CD4-positive, CD25-positive, alpha-beta regulatory T cell (primary cell): ENCODE measurements around the gene C3orf38. TPM values are rescaled to one million over a fixed set of nuclear protein-coding genes. Genes with fewer than 3 reads are reported as not detected.

Experiments
- ATAC-seq, 2 donors: fragments of 150-1000 bp; cut with Tn5 transposase; one replicate each; pipeline ENCODE4 v1.10.0; 2021; ENCODE audit warnings: low read depth in 2 of 2, moderate number of reproducible peaks in 2 of 2, moderate library complexity in 1 of 2
- DNase-seq, 3 donors: peaks; one replicate each; pipeline versions ENCODE4 v3.0.0 to v3.0.0-alpha.2; 2012 to 2022; ENCODE audit warnings: mixed read lengths in 1 of 3
- H3K27ac ChIP-seq: one replicate; pipeline ENCODE4 v1.7.0; 2013; ENCODE audit warnings: mild to moderate bottlenecking, low read length; ENCODE audit not compliant: insufficient read depth, poor library complexity, severe bottlenecking
- H3K27me3 ChIP-seq: one replicate; pipeline ENCODE4 v1.7.0; 2013; ENCODE audit warnings: low read length; ENCODE audit not compliant: control insufficient read depth, insufficient read depth
- H3K36me3 ChIP-seq: one replicate; pipeline ENCODE4 v1.7.0; 2013; ENCODE audit warnings: mild to moderate bottlenecking, low read length, moderate library complexity; ENCODE audit not compliant: control insufficient read depth, insufficient read depth
- H3K4me1 ChIP-seq: 2 replicates; pipeline ENCODE4 v1.7.0; 2013; ENCODE audit warnings: mild to moderate bottlenecking, low read length; ENCODE audit not compliant: insufficient read depth, control insufficient read depth, poor library complexity, severe bottlenecking
- H3K4me3 ChIP-seq: one replicate; pipeline ENCODE4 v1.7.0; 2013; ENCODE audit warnings: low read depth, mild to moderate bottlenecking, low read length, moderate library complexity
- H3K9me3 ChIP-seq, 2 experiments: 1 replicate in 1 of 2; 2 replicates in 1 of 2; pipeline ENCODE4 v1.7.0; 2013; ENCODE audit warnings: low read length in 2 of 2, mild to moderate bottlenecking in 1 of 2, moderate library complexity in 1 of 2; ENCODE audit not compliant: control insufficient read depth in 2 of 2
- H3K27ac Mint-ChIP-seq, 3 donors: one replicate each; pipeline ENCODE4 v1.8.0; 2020 to 2022; ENCODE audit warnings: mild to moderate bottlenecking in 3 of 3, mixed read lengths in 3 of 3, moderate library complexity in 2 of 3
- H3K27me3 Mint-ChIP-seq: one replicate; pipeline ENCODE4 v1.8.0; 2022; ENCODE audit warnings: mild to moderate bottlenecking, mixed read lengths
- H3K36me3 Mint-ChIP-seq: one replicate; pipeline ENCODE4 v1.8.0; 2020; ENCODE audit warnings: mixed read lengths
- H3K4me1 Mint-ChIP-seq, 4 donors: one replicate each; pipeline ENCODE4 v1.8.0; 2020 to 2022; ENCODE audit warnings: mixed read lengths in 4 of 4, mild to moderate bottlenecking in 1 of 4
- H3K4me3 Mint-ChIP-seq, 4 donors: one replicate each; pipeline ENCODE4 v1.8.0; 2020 to 2022; ENCODE audit warnings: mild to moderate bottlenecking in 4 of 4, mixed read lengths in 4 of 4, moderate library complexity in 3 of 4
- H3K9me3 Mint-ChIP-seq, 7 donors: one replicate each; pipeline ENCODE4 v1.8.0; 2020 to 2022; ENCODE audit warnings: mixed read lengths in 7 of 7, mild to moderate bottlenecking in 3 of 7, moderate library complexity in 2 of 7
- polyA plus RNA-seq, 4 donors: library from polyadenylated mRNA; unstranded; fragments of 300-500 nt; fragmentation: Illumina TruSeq; gene quantifications; one replicate each; pipeline ENCODE4 v1.2.3, GENCODE V29; 2021
- total RNA-seq: library from RNA; stranded (reverse); gene quantifications from one replicate; pipeline ENCODE4 v1.2.3, GENCODE V29; 2022

Gene C3orf38
- total and polyA plus RNA-seq, 5 donors from 2014 or later: 20.0 to 46.9 (median 23.8) TPM

DNA sequence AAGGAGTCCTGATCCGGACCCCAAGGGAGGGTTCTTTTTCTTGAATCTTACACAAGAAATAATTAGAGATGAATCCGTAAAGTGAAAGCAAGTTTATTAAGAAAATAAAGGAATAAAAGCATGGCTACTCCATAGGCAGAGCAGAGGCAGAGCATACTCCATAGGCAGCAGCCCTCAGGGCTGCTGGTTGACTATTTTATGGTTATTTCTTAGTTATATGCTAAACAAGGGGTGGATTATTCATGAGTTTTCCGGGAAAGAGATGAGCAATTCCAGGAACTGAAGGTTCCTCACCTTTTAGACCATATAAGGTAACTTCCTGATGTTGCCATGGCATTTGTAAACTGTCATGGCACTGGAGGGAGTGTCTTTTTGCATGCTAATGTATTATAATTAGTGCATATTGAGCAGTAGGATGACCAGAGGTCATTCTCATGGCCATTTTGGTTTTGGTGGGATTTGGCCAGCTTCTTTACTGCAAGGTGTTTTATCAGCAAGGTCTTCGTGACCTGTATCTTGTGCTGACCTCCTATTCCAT lies 42.2 kb downstream of the C3orf38 start:
- Mint-ChIP-seq H3K27me3 (no peaks in the 10 kb centered on the region), H3K36me3 (no peaks in the 10 kb centered on the region)
- ATAC-seq: no peak

GRCh38 chr3:88192631-88193030 lies 42.9 kb downstream of the C3orf38 start:
- no peaks in the 10 kb centered on the region for H3K36me3 ChIP-seq
- Mint-ChIP-seq H3K36me3 (no peaks in the 10 kb centered on the region), H3K27me3 (no peaks in the 10 kb centered on the region), H3K9me3 (peaks cover 0 to 6% (median 0%) of the 10 kb centered on the region in 7 donors), H3K4me3 (no peak overlapping the region), H3K4me1 (peaks cover 0 to 4% (median under 1%) of the 10 kb centered on the region in 4 donors), H3K27ac (no peak overlapping the region)
- no peaks in the 10 kb centered on the region for H3K27me3 ChIP-seq
- H3K4me3 ChIP-seq: no peak overlapping the region
- no peak for ATAC-seq
- no peaks in the 10 kb centered on the region for H3K4me1 ChIP-seq
- no peak for DNase-seq
- H3K9me3 ChIP-seq: no peaks in the 10 kb centered on the region
- no peak overlapping the region for H3K27ac ChIP-seq

More for the DNA sequence above, 42.2 kb downstream of the C3orf38 start:
- Histone ChIP-seq H3K9me3 (no peaks in the 10 kb centered on the region), H3K27ac (no peak overlapping the region), H3K4me1 (no peaks in the 10 kb centered on the region), H3K36me3 (no peaks in the 10 kb centered on the region), H3K27me3 (no peaks in the 10 kb centered on the region), H3K4me3 (no peak overlapping the region)
- H3K27ac Mint-ChIP-seq: no peak overlapping the region
- no peak overlapping the region for H3K4me3 Mint-ChIP-seq
- DNase-seq: peak in 1 of 3 donors; percentile 7
- peaks cover 0 to 4% (median under 1%) of the 10 kb centered on the region in 4 donors for H3K4me1 Mint-ChIP-seq
- peaks cover 0 to 6% (median 0%) of the 10 kb centered on the region in 7 donors for H3K9me3 Mint-ChIP-seq

DNA sequence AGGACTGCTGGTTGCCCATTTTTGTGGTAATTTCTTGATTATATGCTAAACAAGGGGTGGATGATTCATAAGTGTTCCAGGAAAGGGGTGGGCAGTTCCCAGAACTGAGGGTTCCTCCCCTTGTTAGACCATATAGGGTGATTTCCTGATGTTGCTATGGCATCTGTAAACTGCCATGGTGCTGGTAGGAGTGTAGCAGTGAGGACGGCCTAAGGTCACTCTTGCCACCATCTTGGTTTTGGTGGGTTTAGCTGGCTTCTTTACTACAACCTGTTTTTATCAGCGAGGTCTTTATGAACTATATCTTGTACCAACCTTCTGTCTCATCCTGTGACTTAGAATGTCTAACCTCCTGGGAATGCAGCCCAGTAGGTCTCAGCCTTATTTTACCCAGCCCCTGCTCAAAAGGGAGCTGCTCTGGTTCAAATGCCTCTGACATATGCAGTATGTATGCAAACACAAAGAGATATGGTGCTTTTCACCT lies 46.2 kb downstream of the C3orf38 start:
- ATAC-seq (no peak), DNase-seq (peak in 1 of 3 donors; percentile 36)
- no peak overlapping the region for H3K4me3 ChIP-seq
- Mint-ChIP-seq H3K36me3 (no peaks in the 10 kb centered on the region), H3K27ac (peak overlapping the region in 1 of 3 donors; percentile 43), H3K27me3 (no peaks in the 10 kb centered on the region), H3K4me1 (no peaks in the 10 kb centered on the region), H3K9me3 (peaks cover 0 to 2% (median 0%) of the 10 kb centered on the region in 7 donors), H3K4me3 (peak overlapping the region in 1 of 4 donors; percentile 39)
- H3K4me1 ChIP-seq: no peaks in the 10 kb centered on the region
- H3K27me3 ChIP-seq: no peaks in the 10 kb centered on the region
- no peaks in the 10 kb centered on the region for H3K36me3 ChIP-seq
- no peak overlapping the region for H3K27ac ChIP-seq
- no peaks in the 10 kb centered on the region for H3K9me3 ChIP-seq

DNA sequence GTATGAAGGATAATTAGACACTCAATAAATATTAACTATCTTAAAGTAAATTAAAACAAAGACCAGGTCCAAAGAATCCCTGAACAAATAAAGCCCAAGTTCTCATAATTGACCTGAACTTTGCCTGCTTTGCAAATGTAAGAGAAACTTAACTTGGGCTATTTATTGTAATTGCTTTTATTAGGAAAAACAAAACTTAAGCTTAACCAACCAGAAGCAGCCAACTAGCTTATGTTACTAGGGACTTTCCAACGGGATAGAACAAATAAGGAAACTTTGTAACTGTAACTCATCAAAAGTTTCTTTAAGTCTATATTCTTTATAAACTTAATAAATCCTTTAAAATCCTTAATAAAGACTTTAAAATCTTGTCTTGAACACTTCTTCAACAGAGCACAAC lies 48.4 kb downstream of the C3orf38 start:
- Histone ChIP-seq H3K4me1 (no peaks in the 10 kb centered on the region), H3K36me3 (no peaks in the 10 kb centered on the region), H3K27ac (no peak overlapping the region), H3K9me3 (no peaks in the 10 kb centered on the region), H3K4me3 (no peak overlapping the region), H3K27me3 (no peaks in the 10 kb centered on the region)
- Mint-ChIP-seq H3K27ac (no peak overlapping the region), H3K27me3 (no peaks in the 10 kb centered on the region), H3K9me3 (peaks cover 0 to 2% (median 0%) of the 10 kb centered on the region in 7 donors), H3K4me1 (no peaks in the 10 kb centered on the region), H3K4me3 (no peak overlapping the region), H3K36me3 (no peaks in the 10 kb centered on the region)
- no peak for DNase-seq
- ATAC-seq: no peak

DNA sequence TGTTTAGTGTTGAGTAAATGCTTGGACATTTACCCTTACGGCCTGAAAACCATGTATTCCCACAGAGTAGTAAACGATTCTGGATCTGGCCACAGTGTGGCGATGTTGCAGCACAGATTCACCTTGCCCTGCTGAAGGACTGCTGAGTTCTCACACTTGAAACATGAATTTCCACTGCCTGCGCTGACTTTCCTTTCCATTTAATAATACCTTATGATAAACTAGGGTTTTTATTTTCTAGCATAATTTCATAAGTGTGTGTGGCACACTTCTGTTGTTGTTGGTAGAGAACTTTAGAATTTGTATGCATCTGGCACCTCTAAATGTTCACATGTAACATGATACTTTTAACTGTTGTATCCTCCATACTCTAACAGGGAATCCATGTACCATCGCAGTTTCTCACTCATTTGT lies 53.9 kb downstream of the C3orf38 start:
- no peaks in the 10 kb centered on the region for H3K27me3 ChIP-seq
- no peak overlapping the region for H3K27ac ChIP-seq
- Mint-ChIP-seq H3K9me3 (peaks cover 0 to 2% (median 0%) of the 10 kb centered on the region in 7 donors), H3K27ac (no peak overlapping the region), H3K4me1 (no peaks in the 10 kb centered on the region), H3K36me3 (no peaks in the 10 kb centered on the region), H3K4me3 (no peak overlapping the region), H3K27me3 (no peaks in the 10 kb centered on the region)
- no peaks in the 10 kb centered on the region for H3K4me1 ChIP-seq
- H3K36me3 ChIP-seq: no peaks in the 10 kb centered on the region
- H3K9me3 ChIP-seq: no peaks in the 10 kb centered on the region
- DNase-seq (peak in 1 of 3 donors; percentile 47), ATAC-seq (peak; percentile 53 to 55)
- H3K4me3 ChIP-seq: no peak overlapping the region

Other genes with a start within 250 kb of the C3orf38 start
- gene CGGBP1, start 91.0 kb upstream of the C3orf38 start, total RNA-seq: 110 TPM
- gene CGGBP1, start 91.0 kb upstream of the C3orf38 start, polyA plus RNA-seq: 100 to 1,000 TPM in 3 of 4 donors, 10 to 100 TPM in 1; 89.8 to 101 (median 101) TPM
- 19.1 TPM for gene ZNF654, start 90.7 kb upstream of the C3orf38 start, total RNA-seq
- gene ZNF654, start 90.7 kb upstream of the C3orf38 start, polyA plus RNA-seq: 10 to 100 TPM; 10.4 to 17.1 (median 13.8) TPM